ENCODE data around the gene SLC31A2. TPM values are rescaled to one million over a fixed set of nuclear protein-coding genes. Genes with fewer than 3 reads are reported as not detected.

The SLC31A2 gene
- total RNA-seq, 1 donor from 2014 or later, result 2.1 TPM

GRCh38 chr9:113125386-113126035, 25.3 kb upstream of the SLC31A2 start:
- Mint-ChIP-seq H3K27me3 (ENCODE audit: unreplicated experiment) (peaks cover 1% of the 10 kb centered on the region), H3K4me1 (ENCODE audit: unreplicated experiment) (no peaks in the 10 kb centered on the region), H3K9me3 (ENCODE audit: unreplicated experiment) (no peaks in the 10 kb centered on the region), H3K4me3 (ENCODE audit: unreplicated experiment) (no peak overlapping the region), H3K36me3 (ENCODE audit: low read depth, unreplicated experiment) (no peaks in the 10 kb centered on the region), H3K27ac (ENCODE audit: unreplicated experiment) (no peak overlapping the region)
- TF ChIP-seq, protein P1, sequence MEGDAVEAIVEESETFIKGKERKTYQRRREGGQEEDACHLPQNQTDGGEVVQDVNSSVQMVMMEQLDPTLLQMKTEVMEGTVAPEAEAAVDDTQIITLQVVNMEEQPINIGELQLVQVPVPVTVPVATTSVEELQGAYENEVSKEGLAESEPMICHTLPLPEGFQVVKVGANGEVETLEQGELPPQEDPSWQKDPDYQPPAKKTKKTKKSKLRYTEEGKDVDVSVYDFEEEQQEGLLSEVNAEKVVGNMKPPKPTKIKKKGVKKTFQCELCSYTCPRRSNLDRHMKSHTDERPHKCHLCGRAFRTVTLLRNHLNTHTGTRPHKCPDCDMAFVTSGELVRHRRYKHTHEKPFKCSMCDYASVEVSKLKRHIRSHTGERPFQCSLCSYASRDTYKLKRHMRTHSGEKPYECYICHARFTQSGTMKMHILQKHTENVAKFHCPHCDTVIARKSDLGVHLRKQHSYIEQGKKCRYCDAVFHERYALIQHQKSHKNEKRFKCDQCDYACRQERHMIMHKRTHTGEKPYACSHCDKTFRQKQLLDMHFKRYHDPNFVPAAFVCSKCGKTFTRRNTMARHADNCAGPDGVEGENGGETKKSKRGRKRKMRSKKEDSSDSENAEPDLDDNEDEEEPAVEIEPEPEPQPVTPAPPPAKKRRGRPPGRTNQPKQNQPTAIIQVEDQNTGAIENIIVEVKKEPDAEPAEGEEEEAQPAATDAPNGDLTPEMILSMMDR (IDR thresholded peaks at IDR 0.05; ENCODE audit: unreplicated experiment), result no peak
- no peak for DNase-seq (ENCODE audit: low spot score)

DNA sequence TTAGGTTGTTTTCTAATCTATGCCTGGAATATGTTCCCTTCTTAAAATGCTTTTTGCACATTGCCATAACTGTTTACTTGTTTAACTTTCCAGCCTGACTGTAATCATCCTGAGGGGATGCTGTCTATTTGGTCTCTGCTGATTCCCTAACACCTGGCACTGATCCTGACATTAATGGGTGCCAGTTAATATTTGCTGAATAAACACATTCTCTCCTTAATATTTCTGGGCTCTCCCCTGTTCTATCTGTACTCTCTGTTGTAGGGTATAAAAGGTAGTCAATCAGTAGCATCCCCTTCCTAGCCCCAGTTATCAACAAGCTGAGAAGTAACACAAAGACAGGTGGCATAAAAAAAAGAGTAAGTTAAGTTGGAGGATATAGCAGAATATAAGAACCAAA, 21.3 kb upstream of the SLC31A2 start:
- Mint-ChIP-seq H3K36me3 (ENCODE audit: low read depth, unreplicated experiment) (no peaks in the 10 kb centered on the region), H3K9me3 (ENCODE audit: unreplicated experiment) (no peaks in the 10 kb centered on the region), H3K27ac (ENCODE audit: unreplicated experiment) (no peak overlapping the region), H3K27me3 (ENCODE audit: unreplicated experiment) (peaks cover 2% of the 10 kb centered on the region), H3K4me1 (ENCODE audit: unreplicated experiment) (no peaks in the 10 kb centered on the region), H3K4me3 (ENCODE audit: unreplicated experiment) (no peak overlapping the region)
- TF ChIP-seq, protein P1 (IDR thresholded peaks at IDR 0.05; ENCODE audit: unreplicated experiment), result no peak
- DNase-seq (ENCODE audit: low spot score), result no peak

DNA sequence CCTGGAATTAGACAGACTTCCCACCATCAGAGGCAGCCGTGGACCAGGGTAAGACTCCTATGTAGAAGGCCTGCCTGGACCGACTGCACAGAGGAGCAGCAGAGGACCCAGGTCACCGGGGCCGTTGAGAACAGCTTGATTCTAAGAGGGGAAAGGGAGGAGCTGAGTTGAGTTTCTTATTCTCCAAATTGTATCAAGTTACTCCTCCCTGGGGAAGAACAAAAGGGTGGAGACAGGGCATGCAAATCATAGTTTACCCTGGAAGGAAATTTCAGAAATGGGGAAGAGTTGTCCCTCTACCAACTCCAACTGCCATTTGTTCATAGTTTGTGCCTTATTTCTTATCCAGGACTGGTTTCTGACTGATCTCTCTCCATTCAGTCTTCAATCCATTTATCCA, 20.9 kb upstream of the SLC31A2 start:
- Mint-ChIP-seq H3K27ac (ENCODE audit: unreplicated experiment) (no peak overlapping the region), H3K4me3 (ENCODE audit: unreplicated experiment) (no peak overlapping the region), H3K36me3 (ENCODE audit: low read depth, unreplicated experiment) (no peaks in the 10 kb centered on the region), H3K27me3 (ENCODE audit: unreplicated experiment) (peaks cover 2% of the 10 kb centered on the region), H3K9me3 (ENCODE audit: unreplicated experiment) (no peaks in the 10 kb centered on the region), H3K4me1 (ENCODE audit: unreplicated experiment) (no peaks in the 10 kb centered on the region)
- DNase-seq (ENCODE audit: low spot score), result no peak
- TF ChIP-seq, protein P1 (IDR thresholded peaks at IDR 0.05; ENCODE audit: unreplicated experiment), result no peak

- TF ChIP-seq, protein P1 (IDR thresholded peaks at IDR 0.05; ENCODE audit: unreplicated experiment), result no peak
- peaks cover 2% of the 10 kb centered on the region for H3K27me3 Mint-ChIP-seq (ENCODE audit: unreplicated experiment)
- no peak overlapping the region for H3K4me3 Mint-ChIP-seq (ENCODE audit: unreplicated experiment)
- H3K36me3 Mint-ChIP-seq (ENCODE audit: low read depth, unreplicated experiment), result no peaks in the 10 kb centered on the region
- no peaks in the 10 kb centered on the region for H3K9me3 Mint-ChIP-seq (ENCODE audit: unreplicated experiment)
- no peak overlapping the region for H3K27ac Mint-ChIP-seq (ENCODE audit: unreplicated experiment)
- H3K4me1 Mint-ChIP-seq (ENCODE audit: unreplicated experiment), result no peaks in the 10 kb centered on the region
- DNase-seq (ENCODE audit: low spot score), result peak; percentile 42
Observed at GRCh38 chr9:113131689-113132151, 19.1 kb upstream of the SLC31A2 start.

Data from endothelial cell (in vitro differentiated cells).